Hippocampal formation (tissue), 2 donors: ENCODE results near the gene IFNGR1.
"Not testable (repeated sequence)": the region's sequence is repeated elsewhere in the genome, so short reads cannot be mapped to it uniquely, and the experiment has no call there.

Experiments
- DNase-seq, 2 donors: peaks; one replicate each; lab custom pipeline; 2025; lab: John Stamatoyannopoulos, UW

Gene IFNGR1

DNA sequence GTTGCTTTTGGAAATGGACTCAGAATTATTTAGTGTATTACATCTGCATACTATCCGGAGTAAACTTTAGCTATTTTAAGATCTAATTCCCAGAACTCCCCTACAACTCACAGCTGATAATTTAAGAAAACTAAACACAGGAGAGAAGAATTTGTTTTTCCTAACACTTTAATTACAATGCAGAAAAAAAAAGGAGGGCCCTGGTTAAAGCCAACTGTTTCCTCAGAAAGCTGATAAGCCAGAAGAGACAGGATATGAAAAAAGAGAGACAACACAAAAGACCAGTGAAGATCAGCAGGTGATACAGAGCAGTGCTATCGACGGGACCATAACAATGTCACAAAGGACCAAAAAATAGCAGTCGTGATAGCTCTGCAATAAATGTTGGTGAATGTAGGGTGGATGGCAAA, 5.8 kb downstream of the IFNGR1 start:
- DNase-seq = no peak

DNA sequence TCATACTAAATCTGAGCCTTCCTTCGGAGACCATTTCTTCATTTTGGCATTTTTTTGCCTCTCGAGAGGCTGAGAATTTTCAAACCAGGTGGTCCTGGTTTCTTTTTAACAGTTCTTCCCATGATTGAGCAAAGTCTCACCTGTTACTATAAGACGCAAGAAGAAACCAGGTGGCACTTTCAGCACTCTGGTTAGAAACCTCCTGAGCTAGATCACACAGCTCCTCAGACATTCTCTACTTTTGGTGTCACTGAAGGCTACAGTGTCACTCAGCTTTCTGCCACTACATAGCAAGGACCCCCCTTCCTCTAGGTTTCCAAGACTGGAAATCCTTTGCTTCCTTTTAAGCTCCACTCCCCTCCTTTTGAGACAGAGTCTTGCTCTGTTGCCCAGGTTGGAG, 7.3 kb downstream of the IFNGR1 start:
- DNase-seq = no peak

DNA sequence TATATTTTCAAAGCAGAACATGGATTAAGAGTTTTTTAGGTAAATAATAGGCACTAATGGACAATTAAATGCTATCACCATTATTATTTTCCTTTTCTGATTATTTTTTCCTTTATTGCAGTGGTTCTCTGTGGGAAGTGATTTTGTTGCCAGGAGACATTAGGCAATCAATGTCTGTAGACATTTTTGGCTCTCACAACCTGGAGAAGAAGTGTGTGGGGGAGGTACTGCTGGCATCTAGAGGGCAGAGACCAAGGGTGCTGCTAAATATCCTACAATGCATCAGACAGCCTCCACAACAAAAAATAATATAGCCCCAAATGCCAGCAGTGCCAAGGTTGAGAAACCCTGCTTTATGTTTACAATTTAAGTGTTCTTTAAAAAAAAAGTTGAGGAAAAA, 8.3 kb downstream of the IFNGR1 start:
- no peak for DNase-seq

DNA sequence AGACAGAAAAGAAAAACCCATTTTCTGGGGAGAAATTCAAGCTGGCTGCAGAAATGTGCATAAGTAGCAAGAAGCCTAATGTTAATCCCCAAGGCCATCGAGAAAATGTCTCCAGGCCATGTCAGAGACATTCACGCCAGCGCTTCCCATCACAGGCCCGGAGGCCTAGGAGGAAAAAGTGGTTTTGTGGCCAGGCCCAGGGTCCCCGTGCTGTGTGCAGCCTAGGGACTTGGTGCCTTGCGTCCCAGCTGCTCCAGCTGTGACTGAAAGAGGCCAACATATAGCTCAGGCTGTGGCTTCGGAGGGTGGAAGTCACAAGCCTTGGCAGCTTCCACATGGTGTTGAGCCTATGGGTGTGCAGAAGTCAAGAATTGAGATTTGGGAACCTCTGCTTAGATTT, 10.9 kb downstream of the IFNGR1 start:
- DNase-seq = no peak

DNA sequence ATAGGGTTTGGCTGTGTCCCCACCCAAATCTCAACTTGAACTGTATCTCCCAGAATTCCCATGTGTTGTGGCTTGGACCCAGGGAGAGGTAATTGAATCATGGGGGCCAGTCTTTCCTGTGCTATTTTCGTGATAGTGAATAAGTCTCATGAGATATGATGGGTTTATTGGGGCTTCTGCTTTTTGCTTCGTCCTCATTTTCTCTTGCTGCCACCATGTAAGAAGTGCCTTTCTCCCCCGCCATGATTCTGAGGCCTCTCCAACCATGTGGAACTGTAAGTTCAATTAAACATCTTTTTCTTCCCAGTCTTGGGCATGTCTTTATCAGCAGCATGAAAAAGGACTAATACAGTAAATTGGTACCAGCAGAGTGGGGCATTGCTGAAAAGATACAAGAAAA, 11.7 kb downstream of the IFNGR1 start:
- DNase-seq = not testable (repeated sequence)

DNA sequence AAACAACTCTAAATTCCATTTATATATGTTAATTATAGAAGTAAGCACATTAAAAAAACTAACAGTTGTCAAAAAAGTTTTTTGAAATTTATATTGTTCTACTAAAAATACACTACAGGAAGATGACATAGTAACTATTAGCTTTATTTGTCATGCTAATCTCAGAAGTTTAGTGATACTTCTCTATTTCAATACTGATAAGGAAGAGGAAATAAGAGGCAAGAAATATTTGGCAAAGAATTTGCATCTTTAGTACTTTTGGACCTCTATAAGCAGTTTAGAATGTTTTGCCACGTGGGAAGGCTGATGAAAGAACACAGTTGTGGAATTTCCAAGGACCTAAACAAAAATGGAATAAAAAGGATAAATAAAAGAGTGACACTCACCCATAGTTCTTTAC, 12.6 kb downstream of the IFNGR1 start:
- DNase-seq = no peak

DNA sequence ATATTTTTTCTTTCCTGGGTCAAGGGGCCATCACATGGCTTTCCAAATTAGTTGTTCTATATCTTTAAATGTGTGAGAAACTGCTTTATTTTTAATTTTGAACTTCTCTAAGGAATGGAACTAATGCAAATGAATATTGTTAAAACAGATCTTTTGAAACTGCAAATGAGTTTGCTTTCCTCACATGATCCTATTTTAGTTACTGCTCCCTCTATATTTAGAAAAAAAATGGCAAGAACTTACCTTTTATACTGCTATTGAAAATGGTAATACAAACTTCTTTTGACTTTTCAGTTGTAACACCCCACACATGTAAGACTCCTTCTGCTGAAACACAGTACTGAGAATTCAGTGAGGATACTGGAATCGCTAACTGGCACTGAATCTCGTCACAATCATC, 15.9 kb downstream of the IFNGR1 start:
- DNase-seq = no peak

DNA sequence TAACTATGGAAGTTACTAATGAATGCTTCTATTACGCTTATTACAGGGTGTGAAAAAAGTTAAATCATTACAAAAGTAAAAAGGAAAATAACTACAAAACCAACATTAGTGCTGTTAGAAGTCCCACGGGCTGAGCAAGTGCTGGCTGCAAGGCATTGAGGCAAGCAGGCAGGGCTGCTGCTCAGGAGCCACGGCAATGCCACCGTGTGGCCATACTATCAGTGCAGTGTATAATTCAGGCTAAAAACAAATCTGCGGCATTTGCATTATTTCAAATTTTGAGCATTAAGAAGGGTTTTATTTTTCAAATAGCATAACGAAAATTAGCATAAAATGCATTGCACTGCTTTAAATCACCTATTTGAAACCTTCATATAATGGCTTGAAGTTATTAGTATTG, 17.1 kb downstream of the IFNGR1 start:
- DNase-seq = peak; percentile 19 to 48

DNA sequence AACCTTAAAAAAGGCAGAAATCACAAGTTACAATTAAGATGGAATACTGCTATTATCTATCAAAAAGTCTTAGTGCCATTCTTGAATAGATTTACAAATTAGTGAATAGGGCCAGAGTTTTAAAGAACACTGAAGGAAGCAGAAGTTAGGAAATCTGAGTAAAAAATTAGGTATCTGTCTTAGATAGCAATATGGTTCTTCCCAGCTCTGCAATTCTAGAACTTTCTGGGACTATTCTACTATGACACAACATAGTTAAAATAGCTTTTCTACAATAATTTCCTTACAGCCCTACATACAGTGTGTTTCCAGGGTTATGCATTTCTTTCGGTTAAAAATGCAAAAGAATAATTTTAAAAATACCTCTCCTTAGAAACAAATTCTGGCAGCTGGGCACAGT, 18.2 kb downstream of the IFNGR1 start:
- no peak for DNase-seq

DNA sequence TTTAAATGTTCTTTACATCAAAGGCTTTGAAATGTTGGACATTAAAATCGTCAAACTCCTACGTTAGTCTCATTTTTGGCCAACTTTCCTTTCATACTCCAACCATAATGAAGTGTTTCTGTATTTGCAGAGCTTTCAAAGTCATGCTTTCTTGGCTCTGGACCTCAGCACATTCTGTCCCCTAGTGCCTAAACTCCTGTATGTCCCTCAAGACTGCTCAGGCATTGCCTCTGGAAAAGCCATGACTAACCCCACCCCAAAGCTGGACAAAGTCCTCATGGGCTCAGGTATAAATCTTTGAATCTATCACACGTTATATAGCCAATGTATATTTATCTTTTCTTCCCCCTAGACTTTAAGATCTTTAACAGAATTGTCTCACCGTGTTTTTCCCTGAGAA, 18.9 kb downstream of the IFNGR1 start:
- no peak for DNase-seq

DNA sequence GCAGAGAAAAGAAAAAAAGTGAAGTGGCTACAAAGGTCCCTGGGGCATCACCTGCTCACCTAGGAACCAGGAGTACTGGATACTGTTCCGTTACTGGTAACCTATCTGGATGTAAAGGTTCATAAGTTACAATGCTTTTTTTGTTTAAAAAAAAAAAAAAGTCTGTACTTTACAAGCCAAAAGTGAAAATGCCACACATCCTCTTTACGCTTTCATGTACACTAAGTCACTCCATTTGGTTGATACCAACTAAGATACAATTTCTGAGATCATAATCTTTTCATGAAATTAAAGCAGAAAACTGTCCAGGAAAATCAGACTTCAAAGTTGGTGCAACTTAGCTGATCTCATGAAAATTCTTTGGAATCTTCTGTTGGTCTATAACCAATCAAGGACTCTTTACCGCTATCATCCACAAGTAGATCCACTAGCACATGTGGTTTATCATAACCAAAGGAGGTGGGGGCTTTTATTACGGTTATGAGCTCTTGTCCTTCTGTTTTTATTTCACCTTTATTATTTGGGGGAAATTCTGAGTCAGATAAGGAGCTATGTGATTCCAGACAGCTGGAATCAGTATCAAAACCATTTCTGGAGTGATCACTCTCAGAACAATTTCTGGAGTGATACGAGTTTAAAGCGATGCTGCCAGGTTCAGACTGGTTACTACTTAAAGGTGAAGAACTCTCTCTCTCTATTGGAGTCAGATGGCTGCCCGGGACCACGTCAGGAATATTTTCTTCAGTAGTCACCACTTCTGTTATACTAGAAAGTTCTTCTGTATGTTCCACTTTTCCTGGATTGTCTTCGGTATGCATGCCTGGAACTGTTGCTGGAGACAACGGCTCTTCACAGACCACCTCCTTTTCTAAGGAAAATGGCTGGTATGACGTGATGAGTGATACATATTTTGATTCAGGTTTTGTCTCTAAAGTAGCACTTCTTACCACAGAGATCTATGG, 21.2 kb downstream of the IFNGR1 start:
- no peak for DNase-seq

DNA sequence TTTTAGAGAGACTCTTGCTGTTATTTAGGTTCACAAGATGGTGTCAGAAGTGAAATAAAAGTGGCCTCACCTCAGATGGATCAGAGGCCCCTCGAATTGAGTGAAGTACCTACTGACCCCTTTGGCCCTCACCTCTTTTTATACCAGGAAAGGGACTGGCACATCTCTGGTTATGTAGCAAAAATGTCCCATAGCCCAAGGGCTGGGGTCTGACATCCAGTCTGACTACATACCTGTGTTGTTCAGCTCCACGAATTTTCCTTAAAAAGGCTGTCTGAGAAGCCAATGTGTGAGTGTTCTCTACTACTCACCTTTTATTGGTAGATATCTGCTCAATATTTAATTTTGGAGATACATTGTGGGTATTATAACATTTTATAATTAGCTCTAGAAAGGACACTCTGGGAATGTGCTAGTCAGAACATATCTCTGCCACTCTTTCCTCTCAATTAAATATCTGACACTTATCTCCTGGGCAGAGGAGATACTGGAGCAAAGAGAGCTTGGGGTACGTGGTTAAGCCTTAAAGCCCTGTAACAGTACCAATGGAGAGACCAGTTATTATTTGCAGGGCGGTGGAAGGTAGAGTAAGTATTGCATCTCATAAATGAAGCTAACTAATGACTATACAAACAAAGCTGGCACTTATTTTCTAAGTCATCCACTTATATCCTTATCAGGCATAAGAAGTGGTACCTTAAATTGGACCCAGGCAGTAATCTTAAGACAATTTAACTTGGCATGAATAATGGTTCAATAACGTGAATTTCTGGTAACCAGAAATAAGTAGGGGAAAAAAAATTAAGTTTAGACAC, 25.7 kb downstream of the IFNGR1 start:
- no peak for DNase-seq

DNA sequence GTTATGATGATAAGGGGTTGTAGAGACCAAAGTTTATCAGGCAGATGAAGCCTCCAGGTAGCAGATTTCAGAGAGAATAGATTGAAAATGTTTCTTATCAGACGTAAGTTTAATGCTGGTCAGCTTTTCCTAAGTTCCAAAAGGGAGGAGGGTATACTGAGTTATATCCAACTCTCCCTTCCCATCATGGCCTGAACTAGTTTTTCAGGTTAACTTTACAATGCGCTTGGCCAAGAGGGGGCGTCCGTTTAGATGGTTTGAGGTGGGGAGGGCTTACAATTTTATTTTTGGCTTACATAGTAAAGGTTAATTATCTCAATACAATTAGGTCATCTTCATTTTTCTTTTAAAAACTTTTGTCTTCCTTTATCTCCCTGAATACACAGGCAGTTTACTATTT, 26.4 kb downstream of the IFNGR1 start:
- no peak for DNase-seq

DNA sequence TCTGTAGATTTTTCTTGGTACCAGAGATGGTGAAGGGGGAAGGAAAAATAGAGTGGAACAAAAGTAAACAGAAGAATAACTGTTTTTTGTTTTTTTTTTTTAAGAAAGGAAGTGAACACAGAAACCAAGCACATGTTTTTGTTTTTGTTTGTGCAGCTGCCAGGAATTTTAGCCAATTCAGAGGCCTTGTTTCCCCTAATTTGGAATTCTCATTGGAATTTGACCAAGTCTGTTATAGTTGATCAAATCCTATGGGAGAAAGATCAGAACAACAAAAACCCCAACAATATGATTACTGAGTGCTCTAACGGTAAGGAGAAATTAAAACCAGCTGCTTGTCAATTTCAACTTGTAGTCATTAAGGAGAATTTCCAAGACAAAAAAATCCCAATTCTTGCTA, 27.5 kb downstream of the IFNGR1 start:
- no peak for DNase-seq

DNA sequence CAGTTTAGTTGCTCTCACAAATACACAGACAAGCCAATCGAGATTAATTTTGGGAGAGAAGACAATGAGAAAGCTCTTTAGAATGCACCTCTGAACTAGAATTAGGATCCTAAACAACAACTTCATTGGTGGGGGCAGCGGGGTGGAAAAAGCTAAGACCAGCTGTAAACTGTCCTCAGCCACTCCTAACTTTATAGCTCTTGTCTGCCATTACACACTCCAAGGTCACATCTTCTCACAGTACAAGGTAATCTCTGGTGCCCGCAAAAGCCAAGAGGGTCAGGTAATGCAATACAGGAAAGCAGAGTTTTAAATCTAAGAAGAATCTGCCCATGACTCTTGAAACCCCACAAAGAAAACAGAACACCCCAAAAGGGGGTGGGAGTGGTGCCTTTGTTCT, 27.9 kb downstream of the IFNGR1 start:
- DNase-seq = no peak

DNA sequence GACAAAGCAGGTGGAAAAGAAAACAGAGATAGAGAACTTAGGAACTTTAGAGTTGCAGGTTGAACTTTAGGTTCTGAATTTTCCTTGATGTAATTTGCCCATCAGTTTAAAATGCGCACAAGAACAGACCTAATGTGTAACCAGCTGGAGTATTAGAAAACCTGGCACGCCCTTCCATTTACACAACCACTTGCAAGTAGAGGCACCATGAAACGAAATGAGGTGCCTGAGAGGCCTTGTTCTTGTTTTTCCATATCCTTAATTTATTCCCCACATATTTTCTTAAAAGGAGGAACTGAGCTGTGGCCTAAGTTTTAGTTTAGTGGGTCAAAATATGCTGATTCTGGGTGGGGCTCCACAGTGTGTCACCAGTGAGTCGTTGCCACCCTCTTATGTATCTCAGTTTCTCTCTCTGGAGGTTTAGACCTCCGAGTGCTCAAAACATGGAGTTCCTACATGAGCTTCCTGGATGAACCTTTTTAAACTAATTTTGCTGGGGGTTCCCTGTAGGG, 28.5 kb downstream of the IFNGR1 start:
- DNase-seq = no peak

DNA sequence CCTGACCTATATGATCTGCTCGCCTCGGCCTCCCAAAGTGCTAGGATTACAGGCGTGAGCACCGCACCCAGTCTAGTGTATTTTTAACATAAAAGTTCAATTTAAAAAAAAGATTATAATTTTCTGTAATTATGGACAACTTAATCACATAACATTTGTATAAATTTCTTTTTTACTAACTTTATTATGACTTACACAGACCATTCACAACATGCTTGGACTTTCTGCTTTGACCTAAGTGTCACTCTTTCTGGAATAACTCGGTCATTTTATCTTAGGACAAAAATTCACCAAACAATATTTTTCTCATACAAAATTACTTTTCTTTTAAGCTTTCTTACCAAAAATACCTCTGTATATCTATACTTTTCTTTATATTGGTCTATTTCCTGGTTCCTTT, 30.3 kb downstream of the IFNGR1 start:
- DNase-seq = no peak

DNA sequence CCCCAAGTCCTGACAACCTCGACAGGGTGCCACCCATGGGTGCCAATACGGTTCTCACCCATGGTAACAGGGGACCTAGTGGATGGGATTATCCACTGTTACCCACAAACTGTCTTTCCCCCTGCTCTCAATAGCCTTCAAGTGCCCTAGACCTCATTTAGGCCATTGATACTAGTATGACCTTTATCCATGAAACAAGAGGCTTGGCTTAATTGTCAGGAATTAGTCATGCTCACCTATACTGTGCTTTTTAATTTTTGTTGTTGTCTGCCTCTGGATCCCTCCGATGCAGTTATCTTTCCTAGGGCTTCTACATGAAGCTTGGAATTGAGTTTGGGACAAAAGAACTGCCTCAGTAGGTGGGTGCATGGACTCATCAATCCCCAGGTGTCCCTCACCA, 33.9 kb downstream of the IFNGR1 start:
- no peak for DNase-seq

DNA sequence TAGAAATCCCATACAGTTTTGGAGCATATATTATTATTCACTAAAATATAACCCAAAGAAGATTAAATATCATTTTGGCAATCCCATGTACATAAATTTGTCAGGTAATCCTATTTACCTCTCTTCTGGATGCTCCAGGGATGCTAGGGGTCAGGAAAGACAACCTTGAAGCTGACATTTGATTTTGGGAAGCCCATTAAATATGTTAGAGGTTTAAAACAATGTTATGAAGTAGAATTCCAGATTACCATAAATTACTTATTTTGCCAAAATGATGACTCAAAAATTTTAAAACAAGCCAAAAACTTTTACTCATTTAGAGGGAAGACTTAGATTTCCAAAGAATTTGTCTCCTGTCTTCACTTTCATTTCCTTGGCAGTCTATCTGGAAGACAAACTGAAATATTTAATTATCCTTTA, 36.5 kb downstream of the IFNGR1 start:
- no peak for DNase-seq

DNA sequence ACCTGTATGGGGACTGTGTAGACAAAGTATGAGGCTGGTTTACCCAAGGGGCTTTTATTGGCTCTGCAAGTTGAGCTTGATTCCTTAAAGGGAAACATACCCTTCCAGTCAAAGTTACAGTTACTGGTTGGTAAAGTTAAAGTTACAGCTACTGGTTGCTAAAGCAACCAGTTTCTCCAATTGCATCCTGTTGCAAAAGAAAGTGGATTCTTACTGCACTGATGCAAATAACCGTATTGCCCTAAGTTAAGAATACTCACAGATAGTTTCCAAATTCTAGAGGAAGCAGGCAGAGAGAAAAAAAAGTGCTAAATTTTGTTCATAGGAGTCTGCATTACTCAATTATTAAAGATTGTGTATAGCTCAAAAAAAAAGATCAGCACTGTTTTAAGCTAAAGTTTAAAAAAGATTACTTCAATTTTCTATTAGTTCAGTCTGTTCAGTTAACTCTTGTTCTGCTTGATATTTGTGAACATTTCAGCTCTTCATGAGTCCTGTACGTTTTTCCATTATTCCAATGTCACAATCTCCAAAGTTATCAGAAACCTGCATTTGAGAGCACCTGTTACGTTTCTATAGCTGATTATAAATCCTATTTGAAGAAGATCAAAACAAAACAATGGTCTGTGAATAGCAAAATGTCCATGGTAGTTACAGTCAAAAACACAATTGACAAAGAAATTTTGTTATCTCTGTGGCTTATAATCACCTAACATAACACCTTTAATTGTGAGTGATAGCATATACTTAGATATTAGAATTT, 37.1 kb downstream of the IFNGR1 start:
- DNase-seq = no peak

DNA sequence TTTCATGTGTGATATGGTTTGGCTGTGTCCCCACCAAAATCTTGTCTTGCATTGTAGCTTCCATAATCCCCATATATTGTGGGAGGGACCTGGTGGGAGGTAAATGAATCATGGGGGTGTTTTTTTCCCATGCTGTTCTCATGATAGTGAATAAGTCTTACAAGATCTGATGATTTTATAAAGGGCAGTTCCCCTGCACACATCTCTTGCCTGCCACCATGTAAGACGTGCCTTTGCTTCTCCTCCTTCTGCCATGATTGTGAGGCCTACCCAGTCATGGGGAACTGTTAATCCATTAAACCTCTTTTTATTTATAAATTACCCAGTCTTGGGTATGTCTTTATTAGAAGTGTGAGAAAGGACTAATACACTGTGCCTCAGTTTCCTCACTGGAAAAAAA, 41.6 kb downstream of the IFNGR1 start:
- DNase-seq = no peak

DNA sequence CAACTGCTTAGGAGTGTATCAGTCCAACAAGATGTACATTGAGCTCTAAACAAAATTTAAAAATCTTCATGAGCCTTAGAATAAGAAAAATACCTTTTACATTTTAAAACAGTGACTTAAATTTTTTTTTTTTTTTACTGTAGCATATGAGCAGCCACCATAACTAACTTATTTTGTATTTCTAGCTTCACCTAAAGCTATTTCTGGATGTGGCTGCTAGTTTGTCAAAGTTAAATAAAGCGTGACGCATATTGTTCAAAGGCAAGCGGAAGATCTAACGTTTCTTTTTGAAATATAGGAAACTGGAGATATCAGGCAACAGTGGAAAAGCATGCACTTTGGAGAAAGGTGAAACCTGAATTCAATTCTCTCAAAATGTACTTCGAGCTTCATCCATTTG, 42.5 kb downstream of the IFNGR1 start:
- no peak for DNase-seq
